OCI-LY3 (cell line): Measurements from ENCODE around the gene KITLG.

Experiments
- H2AFZ ChIP-seq: fragments of 200-600, 300-600 bp; shearing (Covaris generic); 2 replicates; pipeline ENCODE4 v1.6.0; 2014; ENCODE audit warnings: antibody characterized with exemption, low read depth, low read length
- H3K27ac ChIP-seq: fragments of 200-600, 300-600 bp; sonication (generic); 2 replicates; pipeline ENCODE4 v1.5.1; 2014; ENCODE audit warnings: mild to moderate bottlenecking, low read length, moderate library complexity, mixed read lengths
- H3K27me3 ChIP-seq: fragments of 200-600, 300-600 bp; sonication (generic); 2 replicates; pipeline ENCODE4 v1.6.1; 2014; ENCODE audit warnings: low read depth, low read length, mixed read lengths
- H3K36me3 ChIP-seq: fragments of 200-600, 300-600 bp; sonication (generic); replicated peaks from 2 replicates; pipeline ENCODE3; 2014; ENCODE audit warnings: low read depth, low read length, mixed read lengths
- H3K4me1 ChIP-seq: fragments of 300-600, 200-600 bp; sonication (generic); 2 replicates; pipeline ENCODE4 v1.6.1; 2014; ENCODE audit warnings: low read length, mixed read lengths
- H3K4me2 ChIP-seq: fragments of 200-600, 300-600 bp; sonication (generic); 2 replicates; pipeline ENCODE4 v1.6.1; 2014; ENCODE audit warnings: low read length, mixed read lengths
- H3K4me3 ChIP-seq: fragments of 300-600, 200-600 bp; sonication (generic); 2 replicates; pipeline ENCODE4 v1.5.1; 2014; ENCODE audit warnings: antibody characterized with exemption, mild to moderate bottlenecking, low read length, moderate library complexity
- H3K79me2 ChIP-seq: fragments of 300-600, 200-600 bp; shearing (Covaris generic); 2 replicates; pipeline ENCODE4 v1.6.1; 2014; ENCODE audit warnings: mild to moderate bottlenecking, low read length, mixed read lengths
- H3K9ac ChIP-seq: fragments of 300-600, 200-600 bp; shearing (Covaris generic); 2 replicates; pipeline ENCODE4 v1.6.0; 2014; ENCODE audit warnings: mild to moderate bottlenecking, low read length, moderate library complexity
- H3K9me3 ChIP-seq: fragments of 200-600, 300-600 bp; shearing (Covaris generic); 2 replicates; pipeline ENCODE4 v1.6.1; 2014; ENCODE audit warnings: low read length, mixed read lengths; ENCODE audit not compliant: insufficient read depth
- H4K20me1 ChIP-seq: fragments of 200-600, 300-600 bp; sonication (generic); 2 replicates; pipeline ENCODE4 v1.6.1; 2016; ENCODE audit warnings: low read length, mixed read lengths; ENCODE audit not compliant: insufficient read depth
- EZH2phosphoT487 ChIP-seq: fragments of 200-600 bp; shearing (Covaris generic); IDR thresholded peaks from 2 replicates; pipeline ENCODE4 v1.6.1; 2018; ENCODE audit warnings: antibody characterized with exemption, mixed run types, low read depth
- TF ChIP-seq, protein P1 (sequence below): fragments of 200-600, 300-600 bp; sonication (generic); IDR thresholded peaks from 2 replicates; pipeline ENCODE4 v1.5.1; 2014; ENCODE audit warnings: antibody characterized with exemption, low read length, low read depth

Gene KITLG

DNA sequence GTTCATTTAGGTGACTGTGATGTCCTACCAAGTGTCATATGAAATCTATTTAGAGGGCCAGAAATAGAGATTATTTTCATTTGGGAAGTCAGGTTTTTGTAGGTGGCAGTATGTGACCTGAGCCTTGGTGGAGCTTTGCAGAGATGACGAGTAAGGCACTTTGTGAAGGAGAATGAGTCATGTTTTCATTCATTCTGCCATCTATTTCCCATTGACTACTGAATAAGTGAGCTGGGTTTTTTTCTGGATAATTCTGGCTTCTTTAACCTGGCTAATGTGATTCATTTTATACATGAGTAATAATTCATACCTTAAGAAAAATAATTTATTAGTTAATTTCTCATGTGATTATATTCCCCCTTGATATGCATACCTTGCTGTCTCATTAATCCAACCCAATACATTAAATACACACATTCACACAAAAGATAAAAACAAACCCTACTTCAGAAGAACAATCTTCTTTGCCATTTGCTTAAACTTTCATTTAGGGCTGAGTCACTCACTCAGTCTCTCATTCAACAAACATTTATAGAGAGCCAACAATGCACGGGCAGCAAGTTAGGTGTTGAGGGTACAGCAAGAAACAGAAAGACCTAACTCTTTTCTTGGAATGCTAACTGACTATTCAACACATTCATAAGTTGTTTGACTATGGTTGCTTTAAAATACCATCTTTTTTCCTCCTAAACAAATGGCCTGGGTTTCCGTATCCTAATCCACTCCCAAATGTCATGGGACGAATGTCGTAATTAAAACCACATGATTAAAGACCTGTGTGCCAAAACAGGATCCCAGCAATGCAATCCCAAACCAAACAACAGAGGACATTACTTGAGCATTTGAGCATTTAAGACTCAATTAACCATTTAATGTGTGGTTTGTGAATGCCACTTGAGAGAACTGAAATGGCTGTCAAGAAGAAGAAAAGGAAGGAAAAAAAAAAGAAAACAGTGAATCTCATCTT is 78.0 kb downstream of the KITLG start:
- Histone ChIP-seq H4K20me1 (no peaks in the 10 kb centered on the region), H3K79me2 (no peaks in the 10 kb centered on the region), H3K4me3 (no peak overlapping the region), H3K27ac (no peak overlapping the region), H3K9ac (no peak overlapping the region), H2AFZ (no peak overlapping the region), H3K36me3 (no peaks in the 10 kb centered on the region), H3K9me3 (no peaks in the 10 kb centered on the region), H3K27me3 (no peaks in the 10 kb centered on the region), H3K4me2 (no peak overlapping the region), H3K4me1 (no peaks in the 10 kb centered on the region)
- TF ChIP-seq, protein P1, sequence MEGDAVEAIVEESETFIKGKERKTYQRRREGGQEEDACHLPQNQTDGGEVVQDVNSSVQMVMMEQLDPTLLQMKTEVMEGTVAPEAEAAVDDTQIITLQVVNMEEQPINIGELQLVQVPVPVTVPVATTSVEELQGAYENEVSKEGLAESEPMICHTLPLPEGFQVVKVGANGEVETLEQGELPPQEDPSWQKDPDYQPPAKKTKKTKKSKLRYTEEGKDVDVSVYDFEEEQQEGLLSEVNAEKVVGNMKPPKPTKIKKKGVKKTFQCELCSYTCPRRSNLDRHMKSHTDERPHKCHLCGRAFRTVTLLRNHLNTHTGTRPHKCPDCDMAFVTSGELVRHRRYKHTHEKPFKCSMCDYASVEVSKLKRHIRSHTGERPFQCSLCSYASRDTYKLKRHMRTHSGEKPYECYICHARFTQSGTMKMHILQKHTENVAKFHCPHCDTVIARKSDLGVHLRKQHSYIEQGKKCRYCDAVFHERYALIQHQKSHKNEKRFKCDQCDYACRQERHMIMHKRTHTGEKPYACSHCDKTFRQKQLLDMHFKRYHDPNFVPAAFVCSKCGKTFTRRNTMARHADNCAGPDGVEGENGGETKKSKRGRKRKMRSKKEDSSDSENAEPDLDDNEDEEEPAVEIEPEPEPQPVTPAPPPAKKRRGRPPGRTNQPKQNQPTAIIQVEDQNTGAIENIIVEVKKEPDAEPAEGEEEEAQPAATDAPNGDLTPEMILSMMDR: no peak
- no peak for TF ChIP-seq EZH2phosphoT487

DNA sequence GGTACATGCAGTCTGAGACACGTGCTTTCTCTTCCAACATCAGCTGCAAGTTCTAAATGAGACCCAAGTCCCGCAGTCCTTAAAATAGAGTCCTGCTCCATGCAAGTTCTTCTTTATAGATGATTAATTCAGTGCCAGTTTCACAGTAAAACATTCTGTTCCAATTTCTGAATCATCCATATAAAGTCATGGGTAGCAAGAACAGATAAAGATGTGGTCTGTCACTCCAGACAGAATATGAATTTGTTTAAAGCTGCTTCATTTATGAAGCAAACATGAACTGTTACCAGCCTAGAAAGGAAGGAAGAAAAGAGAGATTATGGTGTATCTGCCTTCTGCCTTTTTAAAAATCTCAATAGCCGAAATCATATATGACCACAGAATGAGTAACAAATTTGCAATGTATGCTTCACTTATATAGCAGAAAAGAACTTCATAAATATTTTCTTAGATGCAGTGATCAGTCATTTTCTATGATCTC is 83.3 kb downstream of the KITLG start:
- Histone ChIP-seq H2AFZ (no peak overlapping the region), H3K27me3 (no peaks in the 10 kb centered on the region), H4K20me1 (no peaks in the 10 kb centered on the region), H3K9ac (no peak overlapping the region), H3K4me2 (no peak overlapping the region), H3K27ac (no peak overlapping the region), H3K9me3 (no peaks in the 10 kb centered on the region), H3K4me1 (no peaks in the 10 kb centered on the region), H3K4me3 (no peak overlapping the region), H3K79me2 (no peaks in the 10 kb centered on the region), H3K36me3 (no peaks in the 10 kb centered on the region)
- TF ChIP-seq, protein P1: no peak
- no peak for TF ChIP-seq EZH2phosphoT487

DNA sequence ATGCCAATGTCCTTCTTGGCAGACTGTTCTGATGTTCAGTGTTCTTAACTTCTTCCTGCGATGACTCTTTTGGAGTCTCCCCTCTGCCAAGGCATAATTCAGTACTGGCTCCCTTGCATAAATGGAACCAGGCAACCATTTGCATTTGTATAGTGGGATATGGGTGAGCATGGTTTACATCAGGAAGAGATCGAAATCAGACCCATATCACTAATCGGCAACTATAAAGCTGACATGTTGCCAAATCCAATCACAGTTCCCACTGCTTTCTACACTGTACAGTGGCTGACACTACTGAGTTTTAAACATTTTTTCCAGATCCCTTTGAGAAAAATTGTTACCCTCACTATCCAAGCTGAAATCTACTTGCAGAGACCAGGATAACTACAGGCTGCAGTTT is 83.8 kb downstream of the KITLG start:
- H3K4me2 ChIP-seq: no peak overlapping the region
- no peak overlapping the region for H3K9ac ChIP-seq
- no peak overlapping the region for H2AFZ ChIP-seq
- H3K27ac ChIP-seq: no peak overlapping the region
- H3K4me3 ChIP-seq: no peak overlapping the region
- TF ChIP-seq, protein P1: no peak
- TF ChIP-seq EZH2phosphoT487: no peak
- H3K36me3 ChIP-seq: no peaks in the 10 kb centered on the region
- no peaks in the 10 kb centered on the region for H4K20me1 ChIP-seq
- no peaks in the 10 kb centered on the region for H3K4me1 ChIP-seq
- H3K27me3 ChIP-seq: no peaks in the 10 kb centered on the region
- H3K9me3 ChIP-seq: no peaks in the 10 kb centered on the region
- no peaks in the 10 kb centered on the region for H3K79me2 ChIP-seq

DNA sequence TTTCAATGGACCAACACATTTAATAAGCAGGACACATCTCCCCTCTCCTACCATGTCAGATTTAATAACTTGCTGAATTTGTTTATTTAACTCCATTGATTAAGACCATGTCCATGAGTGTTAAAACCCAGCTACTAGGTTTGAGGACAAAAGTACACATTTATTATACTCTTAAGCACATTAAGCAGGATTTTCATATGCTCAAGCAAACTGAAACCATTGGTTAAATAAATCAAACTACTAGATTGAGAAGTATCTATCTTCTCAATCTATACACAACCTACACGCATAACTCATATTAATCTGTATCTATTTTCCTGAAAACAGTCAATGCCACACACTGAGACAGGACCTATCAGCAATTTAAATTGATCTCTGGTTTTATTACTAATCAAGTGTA is 85.2 kb downstream of the KITLG start:
- Histone ChIP-seq H4K20me1 (no peaks in the 10 kb centered on the region), H3K79me2 (no peaks in the 10 kb centered on the region), H3K9me3 (no peaks in the 10 kb centered on the region), H3K27ac (no peak overlapping the region), H3K4me3 (no peak overlapping the region), H3K27me3 (no peaks in the 10 kb centered on the region), H3K4me1 (no peaks in the 10 kb centered on the region), H3K4me2 (no peak overlapping the region), H2AFZ (no peak overlapping the region), H3K9ac (no peak overlapping the region), H3K36me3 (no peaks in the 10 kb centered on the region)
- TF ChIP-seq, protein P1: no peak
- no peak for TF ChIP-seq EZH2phosphoT487
